M059J (cell line): ENCODE data around the gene TNFAIP2. TPM values are rescaled to one million over a fixed set of nuclear protein-coding genes. Genes with fewer than 3 reads are reported as not detected.

Experiments used
- DNase-seq: peaks from one replicate; pipeline ENCODE4 v3.0.0-alpha.2; 2012; ENCODE audit warnings: low read depth
- total RNA-seq: library from RNA; depleted of rRNA; stranded (reverse); fragments of >200 nt; shearing (Covaris generic); gene quantifications from 2 replicates; pipeline ENCODE4 v1.2.3, GENCODE V29; 2014

Gene TNFAIP2
- total RNA-seq, 1 experiment from 2014 or later, result 135 TPM

- DNase-seq, result no peak
Observed at GRCh38 chr14:103094406-103095209, 28.7 kb upstream of the TNFAIP2 start, which contains the start of gene EXOC3L4. Gene EXOC3L4 (plus strand): TSS chr14:103094725. CDS start chr14:103100220, 5,495 bp downstream.

GRCh38 chr14:103095210-103095778 is 28.0 kb upstream of the TNFAIP2 start:
- no peak for DNase-seq

- no peak for DNase-seq
Observed at GRCh38 chr14:103096387-103096786, 26.9 kb upstream of the TNFAIP2 start.

GRCh38 chr14:103097244-103097993 is 25.8 kb upstream of the TNFAIP2 start:
- DNase-seq, result no peak

- DNase-seq, result no peak
Observed at GRCh38 chr14:103097994-103098957, 25.0 kb upstream of the TNFAIP2 start.

- no peak for DNase-seq
Observed at GRCh38 chr14:103099081-103099732, 24.1 kb upstream of the TNFAIP2 start.

GRCh38 chr14:103099733-103100280 is 23.5 kb upstream of the TNFAIP2 start:
- DNase-seq, result no peak

GRCh38 chr14:103100281-103101121 is 22.8 kb upstream of the TNFAIP2 start:
- no peak for DNase-seq

GRCh38 chr14:103101257-103101962 is 21.9 kb upstream of the TNFAIP2 start:
- DNase-seq, result no peak

- no peak for DNase-seq
Observed at GRCh38 chr14:103101963-103102688, 21.1 kb upstream of the TNFAIP2 start.

GRCh38 chr14:103102689-103103260 is 20.5 kb upstream of the TNFAIP2 start:
- DNase-seq, result no peak

GRCh38 chr14:103103461-103104388 is 19.5 kb upstream of the TNFAIP2 start:
- peak; percentile 70 for DNase-seq

- DNase-seq, result no peak
Observed at GRCh38 chr14:103104389-103104653, 18.9 kb upstream of the TNFAIP2 start.

GRCh38 chr14:103104654-103105452 is 18.4 kb upstream of the TNFAIP2 start:
- peak; percentile 32 for DNase-seq

GRCh38 chr14:103105580-103106150 is 17.6 kb upstream of the TNFAIP2 start:
- no peak for DNase-seq

- DNase-seq, result no peak
Observed at GRCh38 chr14:103107455-103107854, 15.8 kb upstream of the TNFAIP2 start.
